ENCODE measurements around the gene SMARCD3.
A peak's percentile ranks its signal among the peaks of the same experiment; 100 is the strongest.

The SMARCD3 gene

DNA sequence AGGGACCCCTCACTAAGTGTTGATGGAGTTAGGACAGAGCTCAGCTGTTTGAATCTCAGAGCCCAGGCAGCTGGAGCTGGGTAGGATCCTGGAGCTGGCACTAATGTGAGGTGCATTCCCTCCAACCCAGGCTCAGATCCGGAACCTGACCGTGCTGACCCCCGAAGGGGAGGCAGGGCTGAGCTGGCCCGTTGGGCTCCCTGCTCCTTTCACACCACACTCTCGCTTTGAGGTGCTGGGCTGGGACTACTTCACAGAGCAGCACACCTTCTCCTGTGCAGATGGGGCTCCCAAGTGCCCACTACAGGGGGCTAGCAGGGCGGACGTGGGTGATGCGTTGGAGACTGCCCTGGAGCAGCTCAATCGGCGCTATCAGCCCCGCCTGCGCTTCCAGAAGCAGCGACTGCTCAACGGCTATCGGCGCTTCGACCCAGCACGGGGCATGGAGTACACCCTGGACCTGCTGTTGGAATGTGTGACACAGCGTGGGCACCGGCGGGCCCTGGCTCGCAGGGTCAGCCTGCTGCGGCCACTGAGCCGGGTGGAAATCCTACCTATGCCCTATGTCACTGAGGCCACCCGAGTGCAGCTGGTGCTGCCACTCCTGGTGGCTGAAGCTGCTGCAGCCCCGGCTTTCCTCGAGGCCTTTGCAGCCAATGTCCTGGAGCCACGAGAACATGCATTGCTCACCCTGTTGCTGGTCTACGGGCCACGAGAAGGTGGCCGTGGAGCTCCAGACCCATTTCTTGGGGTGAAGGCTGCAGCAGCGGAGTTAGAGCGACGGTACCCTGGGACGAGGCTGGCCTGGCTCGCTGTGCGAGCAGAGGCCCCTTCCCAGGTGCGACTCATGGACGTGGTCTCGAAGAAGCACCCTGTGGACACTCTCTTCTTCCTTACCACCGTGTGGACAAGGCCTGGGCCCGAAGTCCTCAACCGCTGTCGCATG is 11.0 kb downstream of the SMARCD3 start:
- DNase-seq (ENCODE audit: low read depth in 2 of 2), result no peak

DNA sequence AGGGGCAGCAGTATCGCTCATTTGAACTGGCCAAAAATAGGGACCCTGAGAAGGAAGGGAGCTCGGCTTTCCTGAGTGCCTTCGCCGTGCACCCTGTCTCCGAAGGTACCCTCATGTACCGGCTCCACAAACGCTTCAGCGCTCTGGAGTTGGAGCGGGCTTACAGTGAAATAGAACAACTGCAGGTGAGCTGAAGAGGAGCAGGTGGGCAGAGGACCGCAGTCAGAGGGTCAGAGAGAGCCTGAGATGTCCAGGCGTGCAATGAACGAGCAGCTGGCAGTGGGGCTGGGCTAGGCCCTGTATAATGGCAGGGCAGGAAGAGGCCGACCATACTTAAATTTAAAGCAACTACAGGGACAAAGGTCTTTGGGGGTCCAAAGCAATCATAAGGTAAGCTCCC is 12.1 kb downstream of the SMARCD3 start:
- DNase-seq (ENCODE audit: low read depth in 2 of 2), result no peak

DNA sequence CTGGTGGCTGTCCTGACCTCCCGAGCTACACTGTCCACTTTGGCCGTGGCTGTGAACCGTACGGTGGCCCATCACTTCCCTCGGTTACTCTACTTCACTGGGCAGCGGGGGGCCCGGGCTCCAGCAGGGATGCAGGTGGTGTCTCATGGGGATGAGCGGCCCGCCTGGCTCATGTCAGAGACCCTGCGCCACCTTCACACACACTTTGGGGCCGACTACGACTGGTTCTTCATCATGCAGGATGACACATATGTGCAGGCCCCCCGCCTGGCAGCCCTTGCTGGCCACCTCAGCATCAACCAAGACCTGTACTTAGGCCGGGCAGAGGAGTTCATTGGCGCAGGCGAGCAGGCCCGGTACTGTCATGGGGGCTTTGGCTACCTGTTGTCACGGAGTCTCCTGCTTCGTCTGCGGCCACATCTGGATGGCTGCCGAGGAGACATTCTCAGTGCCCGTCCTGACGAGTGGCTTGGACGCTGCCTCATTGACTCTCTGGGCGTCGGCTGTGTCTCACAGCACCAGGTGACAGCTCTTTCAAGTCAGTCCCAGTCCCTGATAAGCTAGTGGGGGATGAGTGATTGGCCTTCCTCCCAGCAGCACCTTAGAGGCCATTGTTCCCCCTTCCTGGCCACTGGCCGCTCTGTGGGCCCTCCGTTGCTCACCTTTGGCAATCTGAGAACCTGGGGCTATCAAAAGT is 13.3 kb downstream of the SMARCD3 start:
- no peak for DNase-seq (ENCODE audit: low read depth in 2 of 2)

DNA sequence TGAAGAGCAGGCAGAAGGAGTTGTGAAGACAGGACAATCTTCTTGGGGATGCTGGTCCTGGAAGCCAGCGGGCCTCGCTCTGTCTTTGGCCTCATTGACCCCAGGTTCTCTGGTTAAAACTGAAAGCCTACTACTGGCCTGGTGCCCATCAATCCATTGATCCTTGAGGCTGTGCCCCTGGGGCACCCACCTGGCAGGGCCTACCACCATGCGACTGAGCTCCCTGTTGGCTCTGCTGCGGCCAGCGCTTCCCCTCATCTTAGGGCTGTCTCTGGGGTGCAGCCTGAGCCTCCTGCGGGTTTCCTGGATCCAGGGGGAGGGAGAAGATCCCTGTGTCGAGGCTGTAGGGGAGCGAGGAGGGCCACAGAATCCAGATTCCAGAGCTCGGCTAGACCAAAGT is 14.7 kb downstream of the SMARCD3 start:
- DNase-seq (ENCODE audit: low read depth in 2 of 2), result no peak

DNA sequence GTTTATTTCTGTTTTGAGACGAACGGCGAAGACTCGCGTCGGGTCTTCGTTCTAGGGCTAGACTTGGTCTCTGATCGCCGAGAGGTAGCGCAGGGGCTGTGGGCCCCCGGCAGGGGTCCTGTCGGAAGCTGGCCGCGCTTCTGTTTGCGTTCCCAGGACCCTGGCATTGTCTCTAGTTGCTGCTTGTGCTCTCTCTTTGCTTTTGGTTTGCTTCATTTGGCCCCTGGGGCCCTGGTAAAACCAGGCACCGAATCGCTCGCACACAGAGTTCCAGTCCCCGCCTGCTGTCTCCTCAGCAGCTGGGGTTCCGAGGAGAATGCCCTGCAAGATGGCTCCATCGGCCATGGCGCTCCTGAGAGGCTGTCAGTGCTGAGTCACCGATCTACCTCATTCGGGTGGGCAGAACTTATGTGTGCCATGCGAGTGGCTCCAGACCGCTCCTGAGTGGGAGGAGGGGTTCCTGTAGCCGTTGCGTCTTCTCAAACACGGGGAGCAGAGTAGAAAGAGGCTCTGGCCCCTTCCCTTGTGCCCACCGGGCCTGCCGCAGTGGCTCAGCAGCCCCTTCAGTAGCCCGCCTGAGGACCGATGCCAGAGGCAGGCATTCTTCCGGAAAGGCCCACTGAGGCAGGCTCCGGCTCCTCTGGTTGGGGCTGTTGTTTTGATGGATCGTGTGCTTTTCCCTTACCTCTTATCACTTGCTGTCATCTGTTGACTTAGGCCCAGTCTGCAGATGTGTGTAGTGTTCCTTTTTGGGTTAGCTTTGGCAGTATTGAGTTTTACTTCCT is 15.4 kb downstream of the SMARCD3 start:
- DNase-seq (ENCODE audit: low read depth in 2 of 2), result peak in 1 of 2 experiments; percentile 28

DNA sequence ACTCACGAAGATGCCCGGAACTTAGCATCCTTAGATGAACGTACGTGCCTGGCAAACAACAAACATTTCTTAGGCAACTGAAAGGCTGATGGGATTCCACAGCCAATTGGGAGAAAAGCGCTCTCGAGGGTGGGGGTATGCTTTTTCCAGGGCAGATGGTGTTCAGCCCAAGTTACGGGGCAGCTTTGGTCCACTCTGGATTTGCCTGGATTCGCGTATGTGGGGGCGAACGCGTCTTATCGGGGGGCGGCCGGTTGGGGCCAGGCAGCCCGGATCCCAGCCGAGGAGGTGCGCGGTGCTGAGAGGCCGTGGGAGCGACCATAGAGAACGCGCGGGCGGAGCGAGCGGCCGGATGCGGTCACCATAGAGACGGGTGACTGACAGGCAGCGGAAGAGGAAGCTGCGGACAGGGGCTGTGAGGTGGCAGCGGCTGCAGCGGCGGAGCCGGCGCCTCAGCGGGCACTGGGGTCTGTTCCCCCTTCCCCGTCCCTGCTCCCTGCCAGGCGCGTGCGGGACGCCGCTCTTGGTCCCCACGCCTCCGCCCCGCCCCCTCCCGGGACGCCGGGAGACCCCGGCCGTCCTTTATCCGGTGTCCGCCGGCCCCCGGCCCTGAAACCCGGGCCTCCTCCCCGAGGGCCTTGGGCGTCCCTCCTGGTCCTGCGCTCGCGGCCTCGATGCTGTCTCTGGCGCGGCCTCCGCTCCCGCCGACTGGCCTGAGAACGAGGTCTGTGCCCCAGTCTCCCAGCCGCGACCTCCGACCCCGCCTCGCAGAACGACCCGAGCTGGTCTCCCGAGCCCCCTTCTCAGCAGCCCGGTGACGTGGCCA is 16.2 kb downstream of the SMARCD3 start, which contains the start of gene CHPF2:
CHPF2 (plus strand) TSS at position 393 of the 826 bp plus-strand sequence. CDS start 1,529 bp downstream, outside the sequence.
- DNase-seq (ENCODE audit: low read depth in 2 of 2), result peak in 1 of 2 experiments; percentile 50

DNA sequence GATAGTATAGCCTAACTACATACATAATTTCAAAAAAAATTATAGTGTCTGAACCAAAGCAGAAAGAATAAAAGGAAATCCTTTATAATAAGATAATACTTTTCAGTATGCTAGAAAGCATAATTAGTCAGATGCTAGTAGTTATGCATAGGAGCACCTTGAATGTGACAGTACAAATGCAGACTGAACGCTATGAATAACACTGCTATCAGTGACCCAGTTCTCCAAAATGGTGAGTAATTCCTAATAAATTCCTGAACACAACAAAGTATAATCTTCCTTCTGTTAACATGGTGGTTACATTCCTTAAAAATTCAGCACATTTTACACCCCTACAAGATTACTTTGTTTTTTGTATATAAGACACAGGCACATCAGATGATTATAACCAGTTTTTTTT is 17.4 kb downstream of the SMARCD3 start:
- no peak for DNase-seq (ENCODE audit: low read depth in 2 of 2)

DNA sequence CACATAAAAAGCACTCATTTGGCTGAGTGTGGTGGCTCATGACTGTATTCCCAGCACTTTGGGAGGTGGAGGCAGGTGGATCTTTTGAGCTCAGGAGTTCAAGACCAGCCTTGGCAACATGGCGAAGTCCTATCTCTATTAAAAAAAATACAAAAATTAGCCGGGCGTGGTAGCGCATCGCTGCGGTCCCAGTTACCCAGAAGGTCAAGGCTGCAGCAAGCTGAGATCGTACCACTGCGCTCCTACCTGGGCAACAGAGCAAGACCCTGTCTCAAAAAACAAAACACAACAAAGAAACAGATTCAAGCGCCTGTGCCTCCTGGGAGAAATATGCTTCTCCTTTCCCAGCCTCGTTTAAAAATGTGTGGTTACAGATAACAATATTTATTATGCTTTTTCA is 19.2 kb downstream of the SMARCD3 start:
- DNase-seq (ENCODE audit: low read depth in 2 of 2), result no peak

DNA sequence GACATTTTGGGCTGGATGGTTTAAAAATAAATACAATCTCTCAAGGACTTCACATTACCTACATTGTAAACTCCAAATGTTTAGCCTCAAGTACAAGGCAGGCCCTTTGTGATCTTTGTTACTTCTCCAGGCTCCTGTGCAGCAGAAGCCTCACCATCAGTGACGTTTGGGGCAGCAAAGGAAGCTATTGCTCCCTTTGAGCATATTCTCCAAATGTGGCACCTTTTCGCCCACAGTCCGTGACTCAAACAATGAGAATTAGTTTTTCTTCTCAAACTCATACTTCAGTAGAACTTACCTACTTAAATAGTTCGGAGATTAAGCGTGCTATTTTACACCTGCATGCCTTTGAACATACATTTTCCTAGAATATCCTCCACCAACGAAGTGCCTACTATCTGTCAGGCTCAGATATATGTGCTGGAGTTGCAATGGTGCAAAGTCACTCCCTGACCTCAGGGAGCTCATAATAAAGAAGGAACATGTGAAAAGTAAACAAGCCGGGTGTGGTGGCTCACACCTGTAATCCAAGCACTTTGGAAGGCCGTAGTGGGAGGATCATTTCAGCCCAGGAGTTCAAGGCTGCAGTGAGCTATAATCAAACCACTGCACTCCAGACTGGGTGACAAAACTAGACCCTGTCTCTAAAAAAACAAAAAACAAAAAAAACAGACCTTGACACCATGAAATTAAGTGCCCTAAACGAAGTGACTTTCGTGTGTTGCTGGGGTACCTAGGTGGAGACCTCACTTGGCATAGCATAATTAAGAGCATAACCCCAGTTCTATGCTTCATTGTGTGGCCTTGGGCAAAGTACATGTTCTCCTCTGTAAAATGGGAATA is 20.2 kb downstream of the SMARCD3 start:
- DNase-seq (ENCODE audit: low read depth in 2 of 2), result no peak

DNA sequence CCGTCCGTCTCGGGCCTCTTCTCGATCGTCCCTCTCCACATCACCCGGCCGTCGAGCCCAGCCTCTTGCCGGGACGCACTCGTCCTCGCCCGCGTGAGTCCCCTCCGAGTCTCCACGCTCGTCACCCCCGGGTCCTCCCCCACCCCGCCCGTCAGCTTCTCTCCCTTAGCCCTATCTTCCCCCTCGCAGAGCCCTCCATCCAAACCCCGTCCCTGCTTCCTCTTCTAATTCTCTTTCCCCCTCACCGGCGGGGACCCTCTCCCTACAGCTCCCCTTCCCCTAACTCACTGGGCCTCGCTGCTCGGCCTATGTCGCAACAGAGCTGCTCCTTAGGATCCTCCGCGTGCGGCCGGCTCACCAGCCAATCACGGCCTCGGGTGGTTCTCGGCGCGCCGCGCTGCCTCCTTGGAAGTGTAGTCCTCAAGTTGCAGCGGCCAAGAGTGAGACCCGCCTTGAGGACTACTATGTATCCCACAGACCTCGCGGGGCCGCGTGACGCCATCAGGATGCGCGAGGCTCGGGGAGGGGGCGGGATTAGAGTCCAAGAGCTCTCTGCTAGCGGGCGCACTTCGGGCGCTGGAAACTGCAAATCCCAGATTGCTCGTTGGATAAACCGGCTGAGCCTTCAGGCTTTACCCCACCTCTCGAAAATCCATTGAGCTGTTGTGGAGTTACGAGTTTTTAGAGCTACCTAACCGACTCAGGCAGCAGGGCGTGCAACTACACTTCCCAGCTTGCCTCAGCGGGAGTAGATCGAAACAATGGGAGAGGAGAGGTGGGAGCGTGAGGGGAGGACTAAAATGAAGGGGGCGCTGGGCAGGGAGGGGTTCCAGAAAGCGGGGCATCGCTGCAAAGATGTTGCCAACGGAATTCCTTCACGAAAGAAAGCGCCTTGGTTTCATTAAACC is 21.4 kb downstream of the SMARCD3 start, which contains the start of gene ABCF2:
ABCF2 (minus strand) TSS at position 331 of the 908 bp plus-strand sequence. CDS start 747 bp downstream, outside the sequence.
- DNase-seq (ENCODE audit: low read depth in 2 of 2), result peak; percentile 96 to 97

DNA sequence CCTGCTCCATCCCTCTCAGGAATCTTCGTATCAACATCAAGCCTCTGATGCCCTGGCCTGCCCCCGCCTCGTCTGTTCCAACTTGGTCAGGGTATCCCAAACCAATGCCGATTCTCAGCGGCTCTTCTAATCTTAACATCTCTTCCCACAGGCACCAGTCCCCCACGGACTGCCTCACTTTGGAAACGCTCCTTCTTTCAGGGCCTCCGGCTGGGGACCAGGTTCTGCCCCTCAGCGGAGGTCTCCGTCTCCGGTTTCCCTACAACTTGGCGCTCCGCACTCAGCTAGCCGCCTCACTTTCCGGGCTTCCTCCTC is 22.0 kb downstream of the SMARCD3 start:
- DNase-seq (ENCODE audit: low read depth in 2 of 2), result no peak

DNA sequence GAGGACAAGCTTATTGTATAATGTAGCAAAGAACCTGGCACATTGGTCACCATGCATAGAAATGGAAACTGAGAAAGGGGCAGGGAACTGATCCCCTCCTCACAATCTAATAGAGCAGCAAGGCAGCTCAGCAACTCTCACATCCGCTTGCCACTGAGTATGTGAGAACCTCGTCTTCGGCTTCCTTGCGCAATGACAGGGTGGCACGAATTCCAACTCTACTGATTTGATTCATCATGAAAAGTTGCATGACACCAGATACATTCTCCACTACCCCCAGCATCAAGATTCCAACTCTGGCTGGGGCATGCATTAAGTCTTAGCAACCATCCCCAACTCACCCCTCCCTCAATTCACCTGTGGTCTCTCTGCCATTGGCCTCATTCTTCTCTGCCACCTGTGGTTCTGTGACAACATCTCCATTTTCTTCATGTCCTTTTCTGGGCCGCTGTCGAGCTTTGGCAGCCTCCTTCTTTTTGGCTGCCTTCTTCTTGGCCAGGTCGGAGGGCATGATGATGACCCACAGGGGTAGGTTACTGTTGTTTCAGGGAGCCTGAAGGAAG is 22.5 kb downstream of the SMARCD3 start:
- DNase-seq (ENCODE audit: low read depth in 2 of 2), result no peak

DNA sequence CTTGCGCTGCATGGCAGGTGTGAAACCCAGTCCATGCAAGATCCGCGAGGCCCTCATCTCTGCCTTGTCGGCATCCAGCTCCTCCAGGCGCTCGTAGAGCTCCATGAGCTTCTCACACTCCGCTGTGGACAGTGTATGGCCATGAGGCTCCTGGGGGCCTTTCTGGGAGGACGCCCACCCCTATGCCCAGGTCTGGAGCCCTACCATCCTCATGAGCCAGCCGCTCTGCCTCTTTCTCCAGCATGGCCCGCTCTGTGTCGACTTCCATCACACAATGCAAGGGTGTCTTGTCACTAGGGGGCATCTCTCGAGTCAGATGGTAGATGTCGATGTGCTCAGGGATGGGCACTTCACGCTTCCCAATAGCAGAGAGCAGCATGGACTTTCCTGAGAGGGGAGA is 24.8 kb downstream of the SMARCD3 start:
- DNase-seq (ENCODE audit: low read depth in 2 of 2), result no peak

DNA sequence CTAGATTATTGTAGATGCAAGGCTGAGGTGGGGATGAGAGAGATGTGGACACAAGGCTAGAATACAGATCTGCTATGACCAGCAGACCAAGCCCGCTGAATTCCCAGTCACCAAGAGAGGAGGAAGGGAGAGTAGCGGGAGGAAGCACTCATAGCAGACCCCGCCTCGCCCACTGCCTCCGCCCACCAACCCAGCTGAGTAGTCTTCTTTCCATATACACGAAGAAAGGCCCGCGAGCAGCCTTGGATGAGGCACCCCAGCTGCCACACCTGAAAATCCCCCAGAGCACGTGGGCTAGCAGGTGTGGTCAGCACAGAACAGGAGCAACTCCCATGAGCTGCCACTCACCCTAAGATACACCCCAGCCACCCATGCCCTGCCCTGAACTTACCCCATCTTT is 30.3 kb downstream of the SMARCD3 start:
- DNase-seq (ENCODE audit: low read depth in 2 of 2), result no peak

DNA sequence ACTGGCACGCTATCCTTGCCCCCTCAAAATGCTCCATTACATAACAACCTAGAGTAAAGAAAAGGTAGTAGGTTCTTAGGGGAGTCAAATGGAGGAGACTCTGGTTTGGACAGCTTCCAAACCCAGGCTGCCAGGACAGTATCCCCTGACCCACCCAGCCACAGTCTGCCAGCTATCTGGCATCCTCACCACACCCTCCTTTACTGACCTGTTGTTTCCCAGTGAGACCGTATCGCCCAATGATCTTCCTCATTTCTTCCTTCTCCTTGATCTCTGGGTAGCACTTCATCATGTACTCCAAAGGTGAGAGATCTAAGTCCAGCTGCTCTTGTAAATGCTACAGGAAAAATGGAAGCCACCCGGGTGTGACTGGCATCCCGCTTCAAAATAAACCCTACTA is 33.1 kb downstream of the SMARCD3 start:
- no peak for DNase-seq (ENCODE audit: low read depth in 2 of 2)

DNA sequence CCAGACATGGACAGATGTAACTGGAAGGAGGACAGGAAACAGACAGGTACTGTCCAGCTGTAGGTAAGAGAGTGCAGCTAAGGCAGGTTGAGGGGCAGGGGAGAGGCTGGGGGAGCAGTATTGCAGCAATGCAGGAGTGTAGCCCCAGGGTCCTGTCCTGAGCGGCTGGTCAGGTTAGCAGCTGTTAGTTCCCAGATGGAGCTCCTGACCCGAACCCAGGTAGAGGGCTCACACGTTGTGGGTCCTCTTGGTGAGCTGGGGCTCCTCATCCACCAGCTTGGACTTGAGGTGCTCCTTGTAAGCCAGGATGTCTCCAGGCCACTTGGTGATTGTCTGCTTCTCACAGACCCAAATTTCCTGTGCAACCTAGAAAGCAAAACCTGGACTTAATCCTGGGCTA is 34.7 kb downstream of the SMARCD3 start:
- no peak for DNase-seq (ENCODE audit: low read depth in 2 of 2)

DNA sequence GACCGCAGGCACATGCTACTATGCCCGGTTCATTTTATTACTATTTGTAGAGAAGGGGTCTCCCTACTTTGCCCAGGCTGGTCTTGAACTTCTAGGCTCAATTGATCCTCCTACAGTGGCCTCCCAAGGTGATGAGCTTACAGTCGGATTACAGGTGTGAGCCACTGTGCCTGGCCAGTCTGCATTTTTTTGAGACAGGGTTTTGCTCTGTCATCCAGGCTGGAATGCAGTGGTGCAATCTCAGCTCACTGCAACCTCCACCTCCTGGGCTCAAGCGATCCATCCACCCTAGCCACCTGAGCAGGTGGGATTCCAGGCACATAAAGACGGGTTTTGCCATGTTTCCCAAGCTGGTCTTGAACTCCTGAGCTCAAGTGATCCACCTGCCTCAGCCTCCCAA is 35.9 kb downstream of the SMARCD3 start:
- DNase-seq (ENCODE audit: low read depth in 2 of 2), result no peak

DNA sequence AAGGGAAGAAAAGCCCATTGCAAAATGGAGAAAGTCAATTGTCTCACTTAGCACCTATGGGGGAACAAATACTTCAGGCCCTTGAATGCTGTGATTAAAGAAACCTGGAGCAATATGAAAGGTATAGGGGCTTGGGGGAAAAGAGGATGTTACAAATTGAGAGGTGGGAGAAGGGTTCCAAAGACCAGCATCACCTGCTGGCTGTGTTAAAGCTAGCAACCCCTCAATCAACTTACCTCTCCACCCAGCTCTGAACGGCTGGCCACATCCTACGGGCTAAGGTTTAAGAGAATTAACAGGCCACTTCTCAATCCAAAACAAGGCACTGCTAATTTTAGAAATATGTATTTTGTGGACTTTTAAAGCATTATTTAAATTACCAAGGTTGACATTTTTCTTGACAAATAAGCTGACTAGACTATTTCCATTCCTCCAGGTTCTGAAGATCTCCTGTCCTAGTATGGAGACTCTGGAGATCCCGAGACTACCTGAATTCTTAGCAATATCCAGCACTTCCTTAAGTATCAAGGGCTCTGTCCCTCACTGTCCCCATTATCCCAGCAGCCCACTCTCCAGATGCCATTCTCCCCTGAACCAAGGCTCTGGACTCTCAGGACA is 37.2 kb downstream of the SMARCD3 start:
- no peak for DNase-seq (ENCODE audit: low read depth in 2 of 2)

Measured in fibroblast of skin of left biceps (primary cell).